ENCODE data around the gene RBPJ.

Gene RBPJ

GRCh38 chr4:26441771-26442170 lies 121.0 kb downstream of the RBPJ start:
- DNase-seq (ENCODE audit: extremely low spot score): no peak
- ChIA-PET POLR2A (no interaction called here), CTCF (no interaction called here)
- TF ChIP-seq TARDBP (IDR thresholded peaks at IDR 0.05) (no peak), L3MBTL2 (conservative IDR thresholded peaks at IDR 0.05) (no peak)
- TF ChIP-seq, protein P1, sequence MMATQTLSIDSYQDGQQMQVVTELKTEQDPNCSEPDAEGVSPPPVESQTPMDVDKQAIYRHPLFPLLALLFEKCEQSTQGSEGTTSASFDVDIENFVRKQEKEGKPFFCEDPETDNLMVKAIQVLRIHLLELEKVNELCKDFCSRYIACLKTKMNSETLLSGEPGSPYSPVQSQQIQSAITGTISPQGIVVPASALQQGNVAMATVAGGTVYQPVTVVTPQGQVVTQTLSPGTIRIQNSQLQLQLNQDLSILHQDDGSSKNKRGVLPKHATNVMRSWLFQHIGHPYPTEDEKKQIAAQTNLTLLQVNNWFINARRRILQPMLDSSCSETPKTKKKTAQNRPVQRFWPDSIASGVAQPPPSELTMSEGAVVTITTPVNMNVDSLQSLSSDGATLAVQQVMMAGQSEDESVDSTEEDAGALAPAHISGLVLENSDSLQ (IDR thresholded peaks at IDR 0.05): no peak

GRCh38 chr4:26447378-26447777 lies 126.6 kb downstream of the RBPJ start:
- CTCF ChIA-PET: no interaction called here
- no peak for DNase-seq (ENCODE audit: extremely low spot score)
- TF ChIP-seq HDGF (IDR thresholded peaks at IDR 0.05; ENCODE audit: borderline replicate concordance): no peak
- no peak for TF ChIP-seq CTBP1 (IDR thresholded peaks at IDR 0.05; ENCODE audit: borderline replicate concordance)
- TF ChIP-seq L3MBTL2 (conservative IDR thresholded peaks at IDR 0.05): no peak
- no peak for TF ChIP-seq SUZ12 (IDR thresholded peaks at IDR 0.05)
- no peak for TF ChIP-seq FOXA1 (IDR thresholded peaks at IDR 0.05)
- TF ChIP-seq FOXM1 (IDR thresholded peaks at IDR 0.05; ENCODE audit: borderline replicate concordance): no peak
- TF ChIP-seq TARDBP (IDR thresholded peaks at IDR 0.05): no peak
- POLR2A ChIA-PET: no interaction called here

DNA sequence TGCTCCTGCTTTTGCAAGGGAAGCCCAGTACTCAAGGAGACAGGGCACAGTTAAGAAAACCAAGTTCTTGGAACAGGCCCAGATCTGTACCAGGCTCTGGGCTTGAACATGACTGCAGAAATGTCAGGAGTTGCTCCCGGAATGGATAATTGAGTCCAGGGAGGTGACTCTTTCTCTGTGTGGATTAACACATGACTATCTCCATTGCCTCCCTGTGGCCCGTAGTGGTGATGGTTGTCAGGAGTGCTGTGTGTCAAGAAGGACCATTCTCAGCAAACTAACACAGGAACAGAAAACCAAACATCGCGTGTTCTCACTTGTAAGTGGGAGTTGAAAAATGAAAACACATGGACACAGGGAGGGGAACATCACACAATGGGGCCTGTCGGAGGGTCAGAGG lies 129.6 kb downstream of the RBPJ start:
- ChIA-PET CTCF (no interaction called here), POLR2A (no interaction called here)
- TF ChIP-seq SP1 (IDR thresholded peaks at IDR 0.05) (no peak), ZNF384 (IDR thresholded peaks at IDR 0.05) (no peak), L3MBTL2 (conservative IDR thresholded peaks at IDR 0.05) (no peak), FOXK2 (IDR thresholded peaks at IDR 0.05) (no peak), ELF4 (IDR thresholded peaks at IDR 0.05) (no peak), CTBP1 (IDR thresholded peaks at IDR 0.05; ENCODE audit: borderline replicate concordance) (no peak), BHLHE40 (IDR thresholded peaks at IDR 0.05; ENCODE audit: borderline replicate concordance) (no peak), LEF1 (IDR thresholded peaks at IDR 0.05; ENCODE audit: borderline replicate concordance) (no peak), ARNT (IDR thresholded peaks at IDR 0.05) (no peak), FOXM1 (IDR thresholded peaks at IDR 0.05; ENCODE audit: borderline replicate concordance) (no peak), FOXA1 (IDR thresholded peaks at IDR 0.05) (no peak), SUZ12 (IDR thresholded peaks at IDR 0.05) (no peak), HDGF (IDR thresholded peaks at IDR 0.05; ENCODE audit: borderline replicate concordance) (no peak), TARDBP (IDR thresholded peaks at IDR 0.05) (no peak), NFRKB (IDR thresholded peaks at IDR 0.05) (no peak)
- TF ChIP-seq, protein P1 (IDR thresholded peaks at IDR 0.05): no peak

GRCh38 chr4:26451597-26451996 lies 130.8 kb downstream of the RBPJ start:
- CTCF ChIA-PET: interaction anchor here (1.0 to 1.3 kb wide), 2 partner anchors 10 to 13 kb away, joined by 3 to 5 read pairs; no protein-coding TSS in a partner anchor
- DNase-seq (ENCODE audit: extremely low spot score): no peak
- POLR2A ChIA-PET: no interaction called here

More for the DNA sequence above, 129.6 kb downstream of the RBPJ start:
- DNase-seq (ENCODE audit: extremely low spot score): no peak

DNA sequence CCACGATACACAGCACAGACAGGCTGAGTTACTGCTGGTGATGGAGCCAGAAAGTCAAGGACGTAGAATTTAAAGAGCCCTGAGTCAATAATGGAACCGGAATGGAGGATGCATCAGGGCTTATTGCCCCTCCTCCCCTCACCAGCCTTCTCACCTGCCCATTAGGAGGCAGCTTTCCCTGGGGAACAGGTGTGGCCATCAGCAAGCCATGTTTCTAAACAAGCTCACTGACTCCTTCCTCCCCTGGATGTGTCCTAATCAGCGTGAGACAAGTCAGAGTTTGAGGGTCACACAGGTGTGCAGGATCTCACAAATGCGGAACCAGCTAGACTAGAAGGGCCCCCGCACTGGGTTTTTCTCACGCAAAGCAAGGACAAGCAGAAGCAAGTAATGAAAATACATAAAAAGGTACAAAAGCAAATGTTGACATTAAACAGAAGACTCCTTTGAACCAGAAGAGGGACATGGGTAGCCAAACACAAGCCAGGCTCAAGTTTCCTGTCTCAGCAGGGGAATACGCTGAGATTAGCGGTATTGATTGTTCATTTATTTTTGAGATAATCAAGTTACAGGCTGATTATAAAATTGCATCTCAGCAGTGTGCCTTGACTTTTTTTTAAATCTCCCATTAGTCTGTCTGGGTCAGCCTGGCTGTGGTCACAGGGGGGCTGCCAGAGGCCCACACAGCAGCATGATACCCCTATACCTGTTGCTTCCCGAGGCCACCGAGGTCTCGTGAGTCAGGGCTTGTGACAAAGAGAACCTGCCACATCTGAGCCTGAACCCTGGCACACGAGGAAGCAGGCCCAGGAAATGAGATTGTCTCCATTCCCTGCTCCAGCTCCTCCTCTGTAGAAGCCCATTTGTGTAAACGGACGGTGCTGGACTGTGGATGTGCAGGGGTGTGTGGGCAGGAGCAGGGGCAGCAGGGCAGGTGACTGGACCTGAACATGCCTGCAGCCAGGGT lies 132.0 kb downstream of the RBPJ start:
- no peak for TF ChIP-seq HDGF (IDR thresholded peaks at IDR 0.05; ENCODE audit: borderline replicate concordance)
- no peak for TF ChIP-seq FOXA1 (IDR thresholded peaks at IDR 0.05)
- no peak for TF ChIP-seq BHLHE40 (IDR thresholded peaks at IDR 0.05; ENCODE audit: borderline replicate concordance)
- TF ChIP-seq TARDBP (IDR thresholded peaks at IDR 0.05): no peak
- TF ChIP-seq L3MBTL2 (conservative IDR thresholded peaks at IDR 0.05): no peak
- no peak for TF ChIP-seq SUZ12 (IDR thresholded peaks at IDR 0.05)
- no peak for TF ChIP-seq ZNF384 (IDR thresholded peaks at IDR 0.05)
- TF ChIP-seq FOXK2 (IDR thresholded peaks at IDR 0.05): no peak
- TF ChIP-seq FOXM1 (IDR thresholded peaks at IDR 0.05; ENCODE audit: borderline replicate concordance): no peak
- TF ChIP-seq NFRKB (IDR thresholded peaks at IDR 0.05): no peak
- TF ChIP-seq ARNT (IDR thresholded peaks at IDR 0.05): no peak
- TF ChIP-seq SP1 (IDR thresholded peaks at IDR 0.05): no peak
- TF ChIP-seq CTBP1 (IDR thresholded peaks at IDR 0.05; ENCODE audit: borderline replicate concordance): no peak
- no peak for TF ChIP-seq ELF4 (IDR thresholded peaks at IDR 0.05)
- TF ChIP-seq, protein P1 (IDR thresholded peaks at IDR 0.05): no peak
- TF ChIP-seq LEF1 (IDR thresholded peaks at IDR 0.05; ENCODE audit: borderline replicate concordance): no peak
- CTCF ChIA-PET: interaction anchor here (0.5 to 1.3 kb wide), 4 partner anchors 9 to 550 kb away, joined by 3 to 9 read pairs (median 4); no protein-coding TSS in a partner anchor
- DNase-seq (ENCODE audit: extremely low spot score): no peak
- POLR2A ChIA-PET: no interaction called here

More at GRCh38 chr4:26451597-26451996, 130.8 kb downstream of the RBPJ start:
- TF ChIP-seq FOXA1 (IDR thresholded peaks at IDR 0.05) (no peak), TARDBP (IDR thresholded peaks at IDR 0.05) (no peak), ZNF384 (IDR thresholded peaks at IDR 0.05) (no peak), NFRKB (IDR thresholded peaks at IDR 0.05) (no peak), SP1 (IDR thresholded peaks at IDR 0.05) (no peak), ELF4 (IDR thresholded peaks at IDR 0.05) (no peak), CTBP1 (IDR thresholded peaks at IDR 0.05; ENCODE audit: borderline replicate concordance) (no peak), LEF1 (IDR thresholded peaks at IDR 0.05; ENCODE audit: borderline replicate concordance) (no peak), HDGF (IDR thresholded peaks at IDR 0.05; ENCODE audit: borderline replicate concordance) (no peak), BHLHE40 (IDR thresholded peaks at IDR 0.05; ENCODE audit: borderline replicate concordance) (no peak), FOXK2 (IDR thresholded peaks at IDR 0.05) (no peak), SUZ12 (IDR thresholded peaks at IDR 0.05) (no peak), FOXM1 (IDR thresholded peaks at IDR 0.05; ENCODE audit: borderline replicate concordance) (no peak), ARNT (IDR thresholded peaks at IDR 0.05) (no peak), L3MBTL2 (conservative IDR thresholded peaks at IDR 0.05) (no peak)
- TF ChIP-seq, protein P1 (IDR thresholded peaks at IDR 0.05): no peak
